HuH-7 (cell line): ENCODE measurements around the gene ETFBKMT.
"Not testable (repeated sequence)": the region's sequence is repeated elsewhere in the genome, so short reads cannot be mapped to it uniquely, and the experiment has no call there.

Experiments used
- DNase-seq: peaks from one replicate; pipeline ENCODE4 v3.0.0; 2011; ENCODE audit warnings: low spot score

ETFBKMT gene

DNA sequence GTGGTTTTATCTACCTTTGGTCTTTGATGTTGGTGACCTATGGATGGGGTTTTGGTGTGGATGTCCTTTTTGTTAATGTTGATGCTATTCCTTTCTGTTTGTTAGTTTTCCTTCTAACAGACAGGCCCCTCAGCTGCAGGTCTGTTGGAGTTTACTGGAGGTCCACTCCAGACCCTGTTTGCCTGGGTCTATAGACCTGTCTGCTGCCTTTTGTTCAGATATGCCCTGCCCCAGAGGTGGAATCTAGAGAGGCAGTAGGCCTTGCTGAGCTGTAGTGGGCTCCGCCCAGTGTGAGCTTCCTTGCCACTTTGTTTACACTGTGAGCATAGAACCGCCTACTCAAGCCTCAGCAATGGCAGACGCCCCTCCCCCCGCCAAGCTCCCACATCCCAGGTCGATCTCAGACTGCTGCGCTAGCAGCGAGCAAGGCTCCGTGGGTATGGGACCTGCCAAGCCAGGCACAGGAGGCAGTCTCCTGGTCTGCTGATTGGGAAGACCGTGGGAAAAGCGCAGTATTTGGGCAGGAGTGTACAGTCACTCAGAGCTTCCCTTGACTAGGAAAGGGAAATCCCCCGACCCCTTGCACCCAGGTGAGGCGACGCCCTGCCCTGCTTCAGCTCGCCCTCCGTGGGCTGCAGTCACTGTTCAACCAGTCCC lies 59.2 kb downstream of the ETFBKMT start:
- not testable (repeated sequence) for DNase-seq

DNA sequence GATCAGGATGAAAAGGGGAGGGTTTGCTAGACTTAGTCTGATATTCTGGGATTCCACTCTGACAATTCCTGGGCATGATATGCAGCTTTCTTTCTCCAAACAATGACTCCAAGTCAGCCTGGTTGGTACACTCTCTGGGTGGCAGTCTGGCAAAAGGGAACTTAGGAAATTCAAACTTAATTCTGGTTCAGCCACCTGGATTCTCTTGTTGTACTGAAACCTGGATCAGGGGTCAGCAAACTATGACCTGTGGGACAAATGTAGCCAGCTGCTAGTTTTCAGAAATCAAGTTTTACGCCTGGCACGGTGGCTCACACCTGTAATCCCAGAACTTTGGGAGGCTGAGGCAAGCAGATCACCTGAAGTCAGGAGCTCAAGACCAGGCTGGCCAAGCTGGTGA lies 63.1 kb downstream of the ETFBKMT start:
- DNase-seq = no peak
